Measurements from ENCODE around the gene ST3GAL5.

ST3GAL5 gene

GRCh38 chr2:85864654-85865053 is 24.1 kb downstream of the ST3GAL5 start:
- no peak for TF ChIP-seq CTCF (IDR thresholded peaks at IDR 0.05; ENCODE audit: insufficient read depth, low read depth, low read length, missing control alignments)
- no peak for DNase-seq (ENCODE audit: low read depth)
- H3K4me3 ChIP-seq (ENCODE audit: low read depth, low read length), result no peak overlapping the region

GRCh38 chr2:85862426-85862825 is 26.4 kb downstream of the ST3GAL5 start:
- DNase-seq (ENCODE audit: low read depth), result no peak
- TF ChIP-seq CTCF (IDR thresholded peaks at IDR 0.05; ENCODE audit: insufficient read depth, low read depth, low read length, missing control alignments), result no peak
- no peak overlapping the region for H3K4me3 ChIP-seq (ENCODE audit: low read depth, low read length)

- no peak overlapping the region for H3K4me3 ChIP-seq (ENCODE audit: low read depth, low read length)
- DNase-seq (ENCODE audit: low read depth), result peak; percentile 48
- no peak for TF ChIP-seq CTCF (IDR thresholded peaks at IDR 0.05; ENCODE audit: insufficient read depth, low read depth, low read length, missing control alignments)
Measured at GRCh38 chr2:85861650-85862049, 27.1 kb downstream of the ST3GAL5 start.

GRCh38 chr2:85861180-85861579 is 27.6 kb downstream of the ST3GAL5 start:
- peak; percentile 64 for DNase-seq (ENCODE audit: low read depth)

GRCh38 chr2:85858841-85859240 is 29.9 kb downstream of the ST3GAL5 start:
- H3K4me3 ChIP-seq (ENCODE audit: low read depth, low read length), result no peak overlapping the region
- TF ChIP-seq CTCF (IDR thresholded peaks at IDR 0.05; ENCODE audit: insufficient read depth, low read depth, low read length, missing control alignments), result no peak
- no peak for DNase-seq (ENCODE audit: low read depth)

More at GRCh38 chr2:85861180-85861579, 27.6 kb downstream of the ST3GAL5 start:
- TF ChIP-seq CTCF (IDR thresholded peaks at IDR 0.05; ENCODE audit: insufficient read depth, low read depth, low read length, missing control alignments), result no peak
- H3K4me3 ChIP-seq (ENCODE audit: low read depth, low read length), result no peak overlapping the region; the same call in 1 of the 2 replicates

- TF ChIP-seq CTCF (IDR thresholded peaks at IDR 0.05; ENCODE audit: insufficient read depth, low read depth, low read length, missing control alignments), result no peak
- H3K4me3 ChIP-seq (ENCODE audit: low read depth, low read length), result no peak overlapping the region
- DNase-seq (ENCODE audit: low read depth), result no peak
Measured at GRCh38 chr2:85854897-85855296, 33.9 kb downstream of the ST3GAL5 start.

GRCh38 chr2:85854166-85854509 is 34.7 kb downstream of the ST3GAL5 start:
- H3K4me3 ChIP-seq (ENCODE audit: low read depth, low read length), result peak overlapping the region; percentile 5
- no peak for DNase-seq (ENCODE audit: low read depth)
- TF ChIP-seq CTCF (IDR thresholded peaks at IDR 0.05; ENCODE audit: insufficient read depth, low read depth, low read length, missing control alignments), result no peak

Measured in GM12865 (cell line).